A673 (cell line): ENCODE measurements around the gene HPCAL1. TPM values are rescaled to one million over a fixed set of nuclear protein-coding genes. Genes with fewer than 3 reads are reported as not detected.
"Not testable (repeated sequence)": the region's sequence is repeated elsewhere in the genome, so short reads cannot be mapped to it uniquely, and the experiment has no call there.

Source experiments
- BruUV-seq: library from RNA; stranded (reverse); fragments of 400-500 nt; replicated peaks from 2 replicates; lab custom pipeline; 2021; lab: Mats Ljungman, UMichigan
- CTCF ChIA-PET: fragments of 300-600 bp; sonication (Branson Sonifier 250); formaldehyde crosslinking; loops from one replicate; lab custom pipeline; 2022; ENCODE audit warnings: antibody characterized with exemption; lab: Charles Lee
- POLR2A ChIA-PET: fragments of 300-600 bp; sonication (Branson Sonifier 250); formaldehyde crosslinking; loops from one replicate; lab custom pipeline; 2022; ENCODE audit warnings: antibody characterized with exemption; ENCODE audit not compliant: low non-redundant PET; lab: Charles Lee
- DNase-seq: peaks from one replicate; pipeline ENCODE4 v3.0.0-alpha.2; 2015; ENCODE audit warnings: low spot score
- H3K27ac ChIP-seq: fragments of 200-600 bp; sonication (generic); 2 replicates; pipeline ENCODE4 v1.5.1; 2016; ENCODE audit warnings: mixed run types, low read depth, mild to moderate bottlenecking, mixed read lengths, antibody characterized with exemption, low read length; ENCODE audit not compliant: poor library complexity, severe bottlenecking
- H3K27me3 ChIP-seq: fragments of 200-600 bp; sonication (generic); replicated peaks from 2 replicates; pipeline ENCODE4 v1.6.1; 2017; ENCODE audit warnings: mixed run types, low read depth, mild to moderate bottlenecking, mixed read lengths, antibody characterized with exemption, low read length; ENCODE audit not compliant: insufficient read depth, poor library complexity
- H3K36me3 ChIP-seq: fragments of 200-600 bp; sonication (generic); 2 replicates; pipeline ENCODE4 v1.6.1; 2016; ENCODE audit warnings: mixed run types, mild to moderate bottlenecking, mixed read lengths, antibody characterized with exemption, low read length; ENCODE audit not compliant: insufficient read depth, poor library complexity, severe bottlenecking
- H3K4me1 ChIP-seq: fragments of 200-600 bp; sonication (generic); 2 replicates; pipeline ENCODE4 v1.6.1; 2017; ENCODE audit warnings: mixed run types, mild to moderate bottlenecking, mixed read lengths, antibody characterized with exemption, low read length; ENCODE audit not compliant: insufficient read depth, poor library complexity, severe bottlenecking
- H3K4me3 ChIP-seq: fragments of 200-600 bp; sonication (generic); 2 replicates; pipeline ENCODE4 v1.5.1; 2016; ENCODE audit warnings: low read depth, mixed run types, mild to moderate bottlenecking, mixed read lengths, low read length; ENCODE audit not compliant: poor library complexity, severe bottlenecking
- H3K9me3 ChIP-seq: fragments of 200-600 bp; sonication (generic); 2 replicates; pipeline ENCODE4 v1.6.1; 2016; ENCODE audit warnings: mixed run types, low read depth, mild to moderate bottlenecking, mixed read lengths, antibody characterized with exemption, low read length; ENCODE audit not compliant: poor library complexity, severe bottlenecking
- EZH2 ChIP-seq: fragments of 200-600 bp; sonication (generic); IDR thresholded peaks from 2 replicates; pipeline ENCODE4 v1.6.1; 2017; ENCODE audit warnings: borderline replicate concordance, low read depth, mild to moderate bottlenecking, mixed read lengths, antibody characterized with exemption, low read length; ENCODE audit not compliant: poor library complexity, severe bottlenecking
- intact Hi-C: fragments of 100-400 bp; cut with micrococcal nuclease; formaldehyde crosslinking; loops from one replicate; pipeline ENCODE4 v1.10.0; 2022; ENCODE audit not compliant: unreplicated experiment
- total RNA-seq: library from RNA; stranded (reverse); gene quantifications from 2 replicates; pipeline ENCODE4 v1.2.3, GENCODE V29; 2021
- TF ChIP-seq, protein P1 (sequence below): fragments of 300-800, 200-600 bp; sonication (generic); conservative IDR thresholded peaks from 2 replicates; pipeline ENCODE4 v1.5.1; 2017; ENCODE audit warnings: low read depth, mild to moderate bottlenecking, antibody characterized with exemption, low read length, moderate library complexity, mixed read lengths

Gene HPCAL1
- total RNA-seq, 1 experiment from 2014 or later, result 9.7 TPM

GRCh38 chr2:10292033-10292432 is 10.7 kb upstream of the HPCAL1 start:
- no TSS peak for BruUV-seq
- H3K27ac ChIP-seq, result no peak overlapping the region
- no peaks in the 10 kb centered on the region for H3K36me3 ChIP-seq
- ChIA-PET POLR2A (no interaction called here), CTCF (no interaction called here)
- DNase-seq, result no peak
- H3K27me3 ChIP-seq, result no peaks in the 10 kb centered on the region
- intact Hi-C loops, result no loop called here
- no peak for TF ChIP-seq EZH2
- TF ChIP-seq, protein P1, sequence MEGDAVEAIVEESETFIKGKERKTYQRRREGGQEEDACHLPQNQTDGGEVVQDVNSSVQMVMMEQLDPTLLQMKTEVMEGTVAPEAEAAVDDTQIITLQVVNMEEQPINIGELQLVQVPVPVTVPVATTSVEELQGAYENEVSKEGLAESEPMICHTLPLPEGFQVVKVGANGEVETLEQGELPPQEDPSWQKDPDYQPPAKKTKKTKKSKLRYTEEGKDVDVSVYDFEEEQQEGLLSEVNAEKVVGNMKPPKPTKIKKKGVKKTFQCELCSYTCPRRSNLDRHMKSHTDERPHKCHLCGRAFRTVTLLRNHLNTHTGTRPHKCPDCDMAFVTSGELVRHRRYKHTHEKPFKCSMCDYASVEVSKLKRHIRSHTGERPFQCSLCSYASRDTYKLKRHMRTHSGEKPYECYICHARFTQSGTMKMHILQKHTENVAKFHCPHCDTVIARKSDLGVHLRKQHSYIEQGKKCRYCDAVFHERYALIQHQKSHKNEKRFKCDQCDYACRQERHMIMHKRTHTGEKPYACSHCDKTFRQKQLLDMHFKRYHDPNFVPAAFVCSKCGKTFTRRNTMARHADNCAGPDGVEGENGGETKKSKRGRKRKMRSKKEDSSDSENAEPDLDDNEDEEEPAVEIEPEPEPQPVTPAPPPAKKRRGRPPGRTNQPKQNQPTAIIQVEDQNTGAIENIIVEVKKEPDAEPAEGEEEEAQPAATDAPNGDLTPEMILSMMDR, result no peak
- no peaks in the 10 kb centered on the region for H3K4me1 ChIP-seq
- H3K4me3 ChIP-seq, result no peak overlapping the region
- no peaks in the 10 kb centered on the region for H3K9me3 ChIP-seq

GRCh38 chr2:10293603-10294002 is 9.1 kb upstream of the HPCAL1 start:
- no peak for TF ChIP-seq EZH2
- TF ChIP-seq, protein P1, result no peak
- Histone ChIP-seq H3K4me1 (no peaks in the 10 kb centered on the region), H3K9me3 (no peaks in the 10 kb centered on the region), H3K4me3 (no peak overlapping the region), H3K36me3 (no peaks in the 10 kb centered on the region), H3K27ac (no peak overlapping the region), H3K27me3 (no peaks in the 10 kb centered on the region)
- intact Hi-C loops, result no loop called here
- BruUV-seq, result no TSS peak
- CTCF ChIA-PET, result no interaction called here
- POLR2A ChIA-PET, result no interaction called here
- DNase-seq, result no peak

DNA sequence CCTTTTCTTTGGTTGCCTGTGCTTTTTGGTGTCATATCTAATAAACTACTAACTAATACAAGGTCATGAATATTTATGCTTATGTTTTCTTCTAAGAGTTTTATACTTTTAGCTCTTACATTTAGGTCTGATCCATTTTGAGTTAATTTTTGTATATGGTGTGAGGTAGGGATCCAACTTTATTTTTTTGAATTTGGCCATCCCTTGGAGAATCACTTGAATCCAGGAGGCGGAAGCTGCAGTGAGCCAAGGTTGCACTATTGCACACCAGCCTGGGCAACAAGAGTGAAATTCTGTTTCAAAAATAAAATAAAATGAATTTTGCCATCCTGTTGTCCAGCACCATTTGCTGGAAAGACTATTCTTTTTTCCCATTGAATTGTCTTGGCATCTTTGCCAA is 8.6 kb upstream of the HPCAL1 start:
- no peak for DNase-seq
- Histone ChIP-seq H3K27me3 (no peaks in the 10 kb centered on the region), H3K36me3 (no peaks in the 10 kb centered on the region), H3K27ac (no peak overlapping the region), H3K4me1 (no peaks in the 10 kb centered on the region), H3K9me3 (no peaks in the 10 kb centered on the region), H3K4me3 (no peak overlapping the region)
- TF ChIP-seq, protein P1, result no peak
- TF ChIP-seq EZH2, result no peak
- intact Hi-C loops, result no loop called here
- POLR2A ChIA-PET, result no interaction called here
- no TSS peak for BruUV-seq
- CTCF ChIA-PET, result no interaction called here

- POLR2A ChIA-PET, CTCF ChIA-PET, DNase-seq, H3K27me3 ChIP-seq, H3K36me3 ChIP-seq, BruUV-seq, H3K9me3 ChIP-seq, H3K4me1 ChIP-seq, H3K4me3 ChIP-seq, H3K27ac ChIP-seq, intact Hi-C loops: not testable (repeated sequence)
These were observed 7.1 kb upstream of the HPCAL1 start for GRCh38 chr2:10295649-10296048.
